Bone marrow (tissue), 2 donors: ENCODE results near the gene TMC4.
"Not testable (repeated sequence)": the region's sequence is repeated elsewhere in the genome, so short reads cannot be mapped to it uniquely, and the experiment has no call there.

Experiments used
- DNase-seq, 2 donors: peaks; one replicate each; lab custom pipeline; 2025; lab: John Stamatoyannopoulos, UW

The TMC4 gene, protein sequence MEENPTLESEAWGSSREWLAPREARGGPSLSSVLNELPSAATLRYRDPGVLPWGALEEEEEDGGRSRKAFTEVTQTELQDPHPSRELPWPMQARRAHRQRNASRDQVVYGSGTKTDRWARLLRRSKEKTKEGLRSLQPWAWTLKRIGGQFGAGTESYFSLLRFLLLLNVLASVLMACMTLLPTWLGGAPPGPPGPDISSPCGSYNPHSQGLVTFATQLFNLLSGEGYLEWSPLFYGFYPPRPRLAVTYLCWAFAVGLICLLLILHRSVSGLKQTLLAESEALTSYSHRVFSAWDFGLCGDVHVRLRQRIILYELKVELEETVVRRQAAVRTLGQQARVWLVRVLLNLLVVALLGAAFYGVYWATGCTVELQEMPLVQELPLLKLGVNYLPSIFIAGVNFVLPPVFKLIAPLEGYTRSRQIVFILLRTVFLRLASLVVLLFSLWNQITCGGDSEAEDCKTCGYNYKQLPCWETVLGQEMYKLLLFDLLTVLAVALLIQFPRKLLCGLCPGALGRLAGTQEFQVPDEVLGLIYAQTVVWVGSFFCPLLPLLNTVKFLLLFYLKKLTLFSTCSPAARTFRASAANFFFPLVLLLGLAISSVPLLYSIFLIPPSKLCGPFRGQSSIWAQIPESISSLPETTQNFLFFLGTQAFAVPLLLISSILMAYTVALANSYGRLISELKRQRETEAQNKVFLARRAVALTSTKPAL

DNA sequence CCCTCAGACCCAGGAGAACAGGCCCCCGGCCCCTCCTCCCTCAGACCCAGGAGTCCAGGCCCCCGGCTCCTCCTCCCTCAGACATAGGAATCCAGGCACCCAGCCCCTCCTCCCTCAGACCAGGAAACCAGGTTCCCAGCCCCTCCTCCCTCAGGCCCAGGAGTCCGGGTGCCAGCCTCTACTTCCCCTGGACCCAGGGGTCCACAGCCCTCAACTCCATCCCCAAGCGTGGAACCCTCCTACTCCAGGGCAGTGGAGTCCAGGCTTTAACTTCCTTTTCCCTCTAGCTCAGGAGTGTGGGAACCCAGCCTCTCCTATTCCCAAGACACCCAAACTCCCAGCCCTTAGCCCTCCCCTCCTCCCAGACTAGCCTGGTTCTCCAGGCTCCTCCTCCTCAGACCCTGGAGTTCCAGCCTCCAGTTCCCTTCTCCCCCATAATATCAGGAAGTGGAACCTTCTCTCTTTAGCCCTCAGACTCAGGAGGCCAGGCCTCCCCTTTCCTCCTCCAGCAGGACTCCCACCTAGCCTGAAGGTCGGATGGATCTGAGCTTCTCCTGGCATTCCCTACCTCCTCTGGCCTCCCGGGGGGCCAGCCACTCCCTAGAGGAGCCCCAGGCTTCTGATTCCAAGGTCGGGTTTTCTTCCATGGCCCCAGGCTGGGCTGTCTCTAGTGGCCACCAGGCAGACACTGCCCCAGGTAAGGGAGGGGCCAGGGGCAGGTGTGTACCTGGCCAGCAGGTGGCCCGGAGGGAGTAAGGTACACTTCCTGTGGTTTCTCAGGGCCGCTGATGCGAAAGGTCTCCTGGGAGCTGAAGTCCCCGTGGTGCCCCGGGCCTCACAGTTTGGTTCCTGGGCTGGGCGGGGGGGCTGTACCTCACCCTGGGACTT, at the start of gene TMC4:
Gene TMC4 (minus strand): TSS at position 690 of the 888 bp plus-strand sequence. CDS start 43 bp downstream, at position 647.
- DNase-seq, result no peak

DNA sequence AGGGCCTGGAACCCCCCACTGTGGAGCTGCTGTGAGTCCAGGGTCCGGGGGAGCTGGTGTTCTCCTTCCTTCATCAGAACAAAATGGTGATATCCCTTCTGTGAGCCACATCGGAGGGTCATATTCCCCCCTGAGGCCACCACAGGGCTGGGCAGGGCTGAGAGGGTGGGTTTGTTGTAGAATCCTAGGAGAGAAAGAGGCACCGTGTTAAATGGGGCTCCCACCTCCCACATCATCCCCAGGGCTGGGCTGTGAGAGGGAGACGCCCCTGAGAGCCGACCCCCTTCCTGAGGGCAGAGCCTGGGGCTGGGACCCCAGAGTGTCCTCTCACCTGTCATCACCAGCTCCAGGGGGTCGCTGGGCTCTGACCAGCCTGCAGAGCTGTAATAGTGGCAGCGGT, 49.0 kb upstream of the TMC4 start:
- not testable (repeated sequence) for DNase-seq

DNA sequence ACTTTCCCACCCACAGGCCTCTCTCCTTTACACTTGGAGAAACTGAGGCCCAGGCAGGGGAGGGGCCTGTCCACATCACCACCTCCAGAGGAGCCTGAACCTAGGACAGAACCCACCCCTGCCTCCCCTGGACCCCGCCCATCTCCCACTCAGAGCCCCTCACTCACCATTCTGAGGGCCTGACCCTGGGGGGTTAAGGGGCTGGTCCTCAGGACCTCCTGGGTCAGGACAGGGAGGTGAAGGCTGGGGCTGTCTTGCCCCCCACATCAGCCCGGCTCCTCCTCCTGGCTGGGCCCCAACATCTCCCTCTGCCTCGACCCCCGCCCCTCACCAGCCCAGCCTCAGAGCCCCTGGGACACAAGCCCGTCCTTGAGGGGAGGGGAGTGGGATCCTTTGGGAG, 46.7 kb upstream of the TMC4 start:
- not testable (repeated sequence) for DNase-seq

DNA sequence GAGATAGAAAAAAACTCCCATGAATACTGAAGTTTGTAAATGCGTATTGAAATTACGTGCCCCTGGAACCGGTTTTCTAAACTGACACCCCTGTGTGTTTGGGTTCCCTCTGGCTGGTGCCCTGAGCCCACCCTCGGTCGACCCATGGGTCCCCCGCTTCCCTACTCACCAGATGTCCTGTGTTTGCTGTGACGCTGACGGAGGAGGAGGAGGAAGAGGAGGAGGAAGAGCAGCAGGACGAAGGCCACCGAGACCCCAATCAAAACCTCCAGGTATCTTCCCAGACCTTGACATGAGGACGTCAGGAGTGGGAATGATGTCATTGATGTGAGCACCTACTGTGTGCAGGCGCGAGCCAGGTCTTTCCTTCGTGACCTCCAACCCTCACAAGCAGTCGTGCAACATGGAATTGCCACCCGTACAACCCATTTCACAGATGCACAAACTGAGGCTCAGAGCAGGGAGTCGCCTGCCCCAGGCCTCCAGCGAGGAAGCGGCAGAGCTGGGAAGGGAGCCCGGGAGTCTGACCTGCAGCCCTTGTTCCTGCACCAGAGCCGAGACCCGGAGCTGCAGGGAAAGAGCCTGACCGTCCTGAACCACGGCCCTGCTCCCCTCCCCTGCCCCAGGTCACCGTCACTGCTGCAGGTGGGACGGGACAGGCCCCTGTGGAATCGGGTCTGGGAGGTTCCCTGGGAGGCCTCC, 46.2 kb upstream of the TMC4 start:
- DNase-seq, result no peak

DNA sequence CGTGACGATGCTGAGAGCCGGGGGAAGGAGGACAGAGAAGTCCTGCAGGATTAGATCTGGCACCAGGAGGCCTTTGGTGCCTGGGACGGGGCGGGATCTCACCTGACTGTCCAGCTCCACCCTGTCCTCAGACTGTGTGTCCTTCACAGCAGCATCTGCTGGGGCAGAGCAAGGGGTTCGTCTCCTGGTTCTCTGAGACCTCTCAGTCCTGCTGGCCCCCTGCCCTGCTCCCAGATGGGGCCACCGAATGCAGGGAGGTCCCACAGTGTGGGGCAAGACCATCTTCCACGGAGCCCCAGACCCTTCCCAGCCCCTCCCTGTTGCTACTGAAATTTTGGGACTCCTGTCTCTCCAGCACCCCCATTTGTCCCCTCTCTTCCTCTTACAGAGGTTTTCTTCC, 45.3 kb upstream of the TMC4 start:
- DNase-seq, result no peak

DNA sequence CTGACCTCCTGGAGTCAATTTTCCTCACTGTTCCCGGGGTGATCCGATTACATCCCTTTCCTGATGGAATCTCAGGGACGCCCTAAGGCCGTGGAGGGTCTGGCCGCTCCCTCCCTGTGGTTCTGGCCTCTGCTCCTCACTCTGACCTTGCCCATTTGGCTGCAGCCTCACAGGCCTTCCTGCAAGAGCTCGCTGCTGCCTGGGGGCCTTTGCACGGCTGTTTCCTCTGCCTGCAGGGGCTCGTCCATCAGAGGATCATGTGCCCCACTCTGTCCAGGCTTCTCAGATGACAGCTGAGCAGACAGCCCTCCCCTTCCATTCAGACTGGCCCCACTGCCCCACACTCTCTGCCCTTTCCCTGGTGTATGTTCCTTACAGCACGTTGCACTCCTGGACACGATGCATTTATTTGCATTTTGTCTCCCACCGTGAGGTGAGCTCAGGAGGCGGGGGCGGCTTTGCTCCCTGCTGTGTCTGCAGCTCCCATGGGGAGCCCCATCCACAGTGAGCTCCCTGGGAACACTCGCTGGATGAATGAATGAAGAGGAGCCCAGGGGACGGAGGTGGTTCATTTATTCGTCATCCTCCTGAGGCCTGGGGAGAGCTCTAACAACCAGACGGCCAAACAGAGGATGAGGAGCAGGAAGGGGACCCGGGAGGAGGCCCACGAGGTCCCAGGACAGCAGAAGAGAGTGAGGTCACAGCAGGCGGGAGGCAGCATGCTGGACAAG, 44.7 kb upstream of the TMC4 start:
- not testable (repeated sequence) for DNase-seq

DNA sequence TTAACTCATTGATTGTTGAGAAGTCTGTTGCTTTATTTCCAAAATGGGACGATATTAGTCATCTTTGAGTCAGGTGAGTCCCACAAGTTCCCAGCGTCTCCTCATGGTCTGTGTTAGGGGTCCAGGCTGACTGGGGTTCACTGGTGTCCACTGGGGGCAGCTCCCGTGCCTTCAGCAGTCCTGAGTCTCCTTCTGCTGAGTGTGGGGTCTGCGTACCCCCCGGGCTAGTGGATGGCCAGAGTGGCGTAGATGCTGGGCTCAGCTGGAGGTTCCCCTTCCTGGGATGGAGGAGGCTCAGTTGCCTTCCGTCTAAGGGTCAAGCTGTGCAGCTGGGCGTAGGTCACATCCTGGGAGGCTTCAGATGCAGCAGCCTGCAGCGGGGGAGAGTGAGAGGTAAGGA, 43.9 kb upstream of the TMC4 start:
- no peak for DNase-seq

DNA sequence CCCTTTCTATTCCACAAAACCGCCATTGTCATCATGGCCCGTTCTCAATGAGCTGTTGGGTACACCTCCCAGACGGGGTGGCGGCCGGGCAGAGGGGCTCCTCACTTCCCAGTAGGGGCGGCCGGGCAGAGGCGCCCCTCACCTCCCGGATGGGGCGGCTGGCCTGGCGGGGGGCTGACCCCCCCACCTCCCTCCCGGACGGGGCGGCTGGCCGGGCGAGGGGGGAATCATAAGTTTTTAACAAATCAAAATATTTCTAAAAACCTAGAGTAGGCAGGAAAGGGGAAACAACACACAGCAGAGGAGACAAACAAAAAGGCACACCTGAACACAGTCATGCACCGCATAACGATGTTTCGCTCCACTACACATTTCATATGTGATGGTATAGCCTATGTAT, 41.8 kb upstream of the TMC4 start:
- not testable (repeated sequence) for DNase-seq

DNA sequence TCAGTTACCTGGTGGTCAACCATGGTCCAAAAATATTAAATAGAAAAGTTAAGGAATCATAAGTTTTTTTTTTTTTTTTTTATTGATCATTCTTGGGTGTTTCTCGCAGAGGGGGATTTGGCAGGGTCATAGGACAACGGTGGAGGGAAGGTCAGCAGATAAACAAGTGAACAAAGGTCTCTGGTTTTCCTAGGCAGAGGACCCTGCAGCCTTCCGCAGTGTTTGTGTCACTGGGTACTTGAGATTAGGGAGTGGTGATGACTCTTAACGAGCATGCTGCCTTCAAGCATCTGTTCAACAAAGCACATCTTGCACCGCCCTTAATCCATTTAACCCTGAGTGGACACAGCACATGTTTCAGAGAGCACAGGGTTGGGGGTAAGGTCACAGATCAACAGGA, 41.3 kb upstream of the TMC4 start:
- not testable (repeated sequence) for DNase-seq

DNA sequence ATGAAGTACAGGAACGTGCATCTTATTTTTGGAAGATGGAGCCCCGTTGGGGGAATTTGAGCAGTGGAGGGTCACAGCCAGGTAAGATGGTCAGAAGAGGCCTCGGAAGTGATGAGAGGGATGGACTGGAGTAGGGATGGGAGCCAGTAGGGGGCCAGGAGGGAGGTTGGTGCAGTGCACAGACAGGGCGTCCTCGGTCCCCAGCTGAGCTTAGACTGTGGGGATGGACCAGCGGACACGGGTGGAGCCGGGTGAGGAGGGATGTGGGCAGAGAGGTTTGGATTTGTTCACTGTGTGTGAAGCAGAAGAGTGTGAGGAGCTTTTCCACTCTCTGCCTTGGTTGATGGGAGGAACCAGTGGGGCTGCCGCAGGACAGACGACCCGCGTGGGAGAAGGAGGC, 38.3 kb upstream of the TMC4 start:
- no peak for DNase-seq

DNA sequence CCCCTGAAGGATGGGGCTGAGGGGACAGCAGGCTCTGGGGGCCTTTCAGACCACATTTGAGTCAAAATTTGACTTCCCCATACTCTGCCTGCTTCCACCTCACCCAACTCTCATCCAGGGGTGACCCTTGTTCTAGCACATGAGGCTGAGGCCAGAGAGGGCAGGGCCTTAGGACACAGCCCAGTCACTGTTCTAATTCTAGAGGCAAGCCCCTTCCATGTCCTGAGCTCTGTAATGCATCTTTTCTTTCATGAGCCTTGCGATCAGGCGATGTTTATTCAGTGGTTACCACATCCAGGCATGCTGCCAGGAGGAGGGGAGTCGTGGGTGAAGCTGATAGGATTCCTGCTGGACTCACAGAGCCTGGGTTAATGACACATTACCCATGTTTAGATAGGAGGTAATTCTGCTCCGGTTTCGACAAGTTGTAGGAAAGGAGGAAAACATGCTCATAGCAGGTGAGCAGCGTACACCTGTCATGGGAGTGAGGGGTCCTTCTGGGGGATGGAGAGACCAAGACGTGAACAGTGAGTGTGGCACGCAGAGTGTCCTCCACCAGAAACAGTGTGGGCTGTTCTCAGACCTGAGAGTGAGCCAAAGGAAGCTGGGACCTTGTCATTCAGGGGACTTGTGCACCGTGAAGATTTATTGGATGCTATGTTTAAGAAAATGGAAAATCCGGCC, 37.0 kb upstream of the TMC4 start:
- peak; percentile 31 to 50 for DNase-seq

DNA sequence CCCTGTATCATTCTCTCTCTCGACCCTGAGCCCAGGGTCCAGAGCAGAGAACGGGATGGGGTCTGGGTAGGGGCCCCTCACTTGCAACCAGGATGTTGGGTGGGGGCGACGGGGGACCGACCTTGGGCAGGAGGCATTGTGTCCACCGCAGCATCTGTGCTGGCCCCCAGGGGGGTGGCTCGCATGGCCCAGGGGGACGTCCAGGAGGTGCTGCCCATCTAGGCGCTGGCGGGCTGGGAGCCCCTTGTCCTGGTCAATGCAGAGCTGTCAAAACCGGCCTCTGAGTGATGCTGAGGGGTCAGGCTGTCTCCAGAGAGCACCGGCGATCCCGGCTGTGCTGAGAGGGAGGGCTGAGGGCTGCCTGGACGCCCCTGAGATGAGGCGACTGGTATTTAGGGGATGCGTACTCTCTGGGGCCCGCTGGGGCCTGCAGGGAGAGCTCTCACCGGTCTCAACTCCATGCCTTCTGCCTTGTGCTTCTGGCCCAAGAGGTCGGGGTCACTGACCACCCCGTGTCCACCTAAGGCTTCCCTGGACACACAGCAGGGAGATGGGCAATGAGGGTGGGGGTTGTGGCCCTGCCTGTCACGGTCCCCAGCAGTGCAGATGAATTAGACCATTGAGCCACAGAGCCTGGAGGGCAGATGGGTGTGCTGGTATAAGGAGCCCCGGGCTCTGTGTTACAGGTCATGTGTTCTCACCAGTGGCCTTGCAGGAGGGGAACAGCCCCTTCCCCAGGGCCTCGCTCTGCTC, 36.3 kb upstream of the TMC4 start:
- no peak for DNase-seq

DNA sequence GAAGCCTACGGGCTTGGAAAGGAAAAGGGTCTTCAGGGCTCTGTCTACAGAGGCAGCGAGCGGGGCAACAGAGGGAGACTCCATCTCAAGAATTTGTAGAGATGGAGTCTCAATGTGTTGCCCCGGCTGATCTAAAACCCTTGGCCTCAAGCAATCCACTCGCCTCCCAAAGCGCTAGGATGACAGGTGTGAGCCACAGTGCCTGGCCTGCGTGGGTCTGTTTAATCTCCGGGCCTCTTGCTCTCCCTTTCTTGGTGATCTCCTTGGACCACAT, 35.8 kb upstream of the TMC4 start:
- DNase-seq, result no peak

DNA sequence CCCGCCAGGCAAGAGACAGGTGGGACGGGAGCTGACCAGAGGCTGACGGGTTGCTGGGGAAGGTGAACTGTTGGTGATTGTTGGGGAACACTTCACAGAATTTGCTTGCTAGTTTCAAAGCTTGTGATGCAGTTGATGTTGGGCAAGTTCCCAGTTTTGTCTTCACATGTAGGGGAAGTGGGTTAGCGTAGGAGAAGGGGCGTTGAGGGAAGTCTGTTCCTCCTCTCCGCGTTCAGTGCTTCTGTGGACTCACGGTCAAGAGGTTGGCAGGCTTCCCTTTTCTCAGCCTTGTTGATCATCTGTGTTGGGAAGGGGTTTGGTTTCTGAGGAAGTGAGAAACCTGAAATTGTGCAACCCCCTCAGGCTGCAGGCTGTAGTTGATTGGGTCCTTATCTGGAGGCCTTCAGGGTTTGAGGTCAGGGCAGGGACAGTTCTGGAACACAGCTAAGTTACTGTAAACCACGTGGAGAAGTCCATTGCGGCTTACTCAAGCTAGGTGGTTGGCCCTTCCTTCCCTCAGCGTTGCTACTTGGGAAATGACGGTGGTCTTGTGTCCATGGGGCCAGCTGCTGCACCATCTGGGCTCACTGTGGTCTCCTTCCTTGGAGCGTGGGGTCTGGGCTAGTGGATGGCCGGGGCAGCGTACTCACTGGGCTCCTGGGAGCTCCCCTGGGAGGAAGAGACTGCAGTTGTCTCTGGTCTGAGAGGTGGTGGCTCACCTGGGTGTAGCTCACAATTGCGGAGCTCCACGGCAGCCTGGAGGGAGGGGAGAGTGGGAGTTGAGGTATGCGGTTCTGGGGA, 35.2 kb upstream of the TMC4 start:
- peak; percentile 64 to 97 for DNase-seq

DNA sequence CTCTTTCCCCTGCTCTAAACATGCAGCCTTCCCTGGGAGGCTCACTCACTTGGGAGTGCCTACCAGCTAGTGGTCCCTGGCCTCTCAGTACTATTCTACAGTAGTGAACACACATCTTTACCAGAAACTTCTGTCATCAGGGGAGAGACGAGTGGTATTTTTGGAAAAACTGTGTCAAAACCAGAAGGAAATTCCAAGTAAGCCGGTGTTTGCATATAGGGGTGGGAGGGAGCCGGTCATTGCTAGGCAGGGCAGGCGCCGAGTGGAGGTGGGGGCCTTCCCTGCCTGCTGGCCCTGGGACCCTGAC, 34.7 kb upstream of the TMC4 start:
- DNase-seq, result no peak

DNA sequence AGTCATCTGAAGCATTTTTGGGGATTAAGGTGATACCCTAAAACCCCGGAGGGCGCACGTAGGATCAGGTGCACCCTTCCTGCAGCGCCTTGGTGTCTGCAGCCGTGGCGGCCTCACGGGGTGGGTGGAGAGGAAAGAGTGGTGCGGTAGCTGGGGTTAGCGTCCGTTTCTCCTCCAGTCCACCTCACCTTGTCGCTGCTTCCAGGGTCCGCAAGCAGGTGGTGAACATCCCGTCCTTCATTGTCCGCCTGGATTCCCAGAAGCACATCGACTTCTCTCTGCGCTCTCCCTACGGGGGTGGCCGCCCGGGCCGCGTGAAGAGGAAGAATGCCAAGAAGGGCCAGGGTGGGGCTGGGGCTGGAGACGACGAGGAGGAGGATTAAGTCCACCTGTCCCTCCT, 34.2 kb upstream of the TMC4 start:
- not testable (repeated sequence) for DNase-seq

DNA sequence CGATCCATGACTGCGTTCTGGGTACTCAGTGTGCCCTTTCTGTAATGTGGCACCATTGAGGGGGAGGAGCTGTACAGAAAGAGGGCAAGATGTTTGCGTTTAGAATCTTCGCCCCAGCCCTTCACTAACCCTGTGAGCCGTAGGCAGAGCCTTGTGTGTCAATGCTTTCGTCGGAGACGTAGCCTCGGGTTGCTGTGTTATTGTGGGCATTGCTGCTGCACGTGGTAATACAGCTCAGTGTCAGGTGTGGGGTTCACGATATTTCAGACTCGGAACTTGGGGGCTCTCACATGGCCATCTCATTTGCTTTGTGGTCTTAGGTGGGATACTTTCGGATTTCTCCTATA, 33.8 kb upstream of the TMC4 start:
- DNase-seq, result no peak

DNA sequence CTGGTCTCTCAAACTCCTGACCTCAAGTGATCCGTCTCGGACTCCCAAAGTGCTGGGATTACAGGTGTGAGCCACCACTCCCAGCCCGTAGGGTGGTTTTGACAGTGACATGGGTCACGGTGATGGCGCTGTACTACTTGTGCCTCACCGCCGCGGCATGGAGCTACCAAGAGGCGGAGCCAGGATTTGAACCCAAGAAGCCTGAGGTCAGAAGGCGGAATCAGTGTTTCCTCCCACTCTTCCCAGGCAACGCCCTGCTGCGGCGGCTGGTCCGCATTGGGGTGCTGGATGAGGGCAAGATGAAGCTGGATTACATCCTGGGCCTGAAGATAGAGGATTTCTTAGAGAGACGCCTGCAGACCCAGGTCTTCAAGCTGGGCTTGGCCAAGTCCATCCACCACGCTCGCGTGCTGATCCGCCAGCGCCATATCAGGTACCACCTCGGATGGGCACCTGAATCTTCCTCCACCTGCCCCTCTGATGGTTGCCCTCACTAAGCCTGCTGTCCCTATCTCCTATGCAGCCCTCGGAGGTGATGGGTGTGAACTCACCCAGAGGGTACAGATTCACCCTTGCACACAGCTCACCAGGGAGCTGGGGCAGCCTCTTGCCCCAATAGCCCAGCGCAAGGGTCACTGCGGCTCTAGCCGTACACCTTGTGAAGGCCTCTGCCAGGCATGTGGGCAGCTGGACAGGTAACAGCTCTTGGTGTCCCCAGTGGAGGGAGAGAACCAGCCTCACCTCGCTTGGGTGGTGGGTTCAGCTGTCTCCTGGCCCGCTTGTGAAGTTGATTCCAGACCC, 33.3 kb upstream of the TMC4 start:
- no peak for DNase-seq
